CD14-positive monocyte (primary cell): ENCODE data around the gene SNX33. TPM values are rescaled to one million over a fixed set of nuclear protein-coding genes. Genes with fewer than 3 reads are reported as not detected.

ENCODE experiments used
- DNase-seq, 3 donors: peaks; one replicate each; pipeline ENCODE4 v3.0.0-alpha.2; 2011 to 2022
- H2AFZ ChIP-seq: 2 replicates; pipeline ENCODE4 v1.6.0; 2012; ENCODE audit warnings: mild to moderate bottlenecking, low read depth, low read length, inconsistent platforms; ENCODE audit not compliant: insufficient read depth, poor library complexity, severe bottlenecking
- H3K27ac ChIP-seq, 2 donors: 1 replicate in 1 of 2; 2 replicates in 1 of 2; pipeline ENCODE4 v1.5.1; 2012 to 2013; ENCODE audit warnings: low read length in 2 of 2, control low read depth in 1 of 2, inconsistent platforms in 1 of 2, low read depth in 1 of 2, mild to moderate bottlenecking in 1 of 2
- H3K27me3 ChIP-seq, 2 donors: one replicate each; pipeline versions ENCODE4 v1.6.0 to v1.6.1; 2011 to 2013; ENCODE audit warnings: low read length in 2 of 2; ENCODE audit not compliant: control insufficient read depth in 2 of 2, insufficient read depth in 2 of 2
- H3K36me3 ChIP-seq, 2 donors: replicated peaks in 1 of 2; 1 replicate in 1 of 2; 2 replicates in 1 of 2; pipeline versions ENCODE4 v1.5.1 to v1.6.1; 2012 to 2013; ENCODE audit warnings: low read length in 2 of 2, control low read depth in 1 of 2, inconsistent platforms in 1 of 2, mild to moderate bottlenecking in 1 of 2; ENCODE audit not compliant: insufficient read depth in 2 of 2, control insufficient read depth in 1 of 2
- H3K4me1 ChIP-seq, 2 donors: 1 replicate in 1 of 2; 2 replicates in 1 of 2; pipeline versions ENCODE4 v1.5.1 to v1.6.1; 2012 to 2013; ENCODE audit warnings: low read length in 2 of 2, control low read depth in 1 of 2, inconsistent platforms in 1 of 2, mild to moderate bottlenecking in 1 of 2, moderate library complexity in 1 of 2; ENCODE audit not compliant: insufficient read depth in 2 of 2, control insufficient read depth in 1 of 2
- H3K4me2 ChIP-seq: replicated peaks from 2 replicates; pipeline ENCODE3; 2012; ENCODE audit warnings: low read length, moderate library complexity, mild to moderate bottlenecking; ENCODE audit not compliant: poor library complexity, severe bottlenecking; ENCODE audit errors: extremely low read depth
- H3K4me3 ChIP-seq, 3 experiments: fragments of 200-600 bp in 1 of 3; sonication (generic) in 1 of 3; replicated peaks in 1 of 3; 1 replicate in 2 of 3; 2 replicates in 1 of 3; pipeline ENCODE4 v1.5.1; 2011 to 2013; ENCODE audit warnings: low read length in 3 of 3, mild to moderate bottlenecking in 3 of 3, control low read depth in 2 of 3, low read depth in 2 of 3, inconsistent platforms in 1 of 3, moderate library complexity in 1 of 3
- H3K79me2 ChIP-seq: 2 replicates; pipeline ENCODE4 v1.6.0; 2012; ENCODE audit warnings: mild to moderate bottlenecking, control low read depth, inconsistent platforms, low read length, moderate library complexity; ENCODE audit not compliant: insufficient read depth
- H3K9ac ChIP-seq: 2 replicates; pipeline ENCODE4 v1.6.0; 2017; ENCODE audit warnings: low read length, mild to moderate bottlenecking; ENCODE audit not compliant: insufficient read depth, poor library complexity, severe bottlenecking
- H3K9me3 ChIP-seq, 2 donors: replicated peaks in 1 of 2; 1 replicate in 1 of 2; 2 replicates in 1 of 2; pipeline versions ENCODE4 v1.5.1 to v1.6.1; 2012 to 2013; ENCODE audit warnings: low read length in 2 of 2, control low read depth in 1 of 2; ENCODE audit not compliant: control insufficient read depth in 1 of 2, insufficient read depth in 1 of 2
- H4K20me1 ChIP-seq: 2 replicates; pipeline ENCODE4 v1.6.0; 2012; ENCODE audit warnings: mild to moderate bottlenecking, low read length, control low read depth, moderate library complexity; ENCODE audit not compliant: insufficient read depth
- H3K27ac Mint-ChIP-seq, 7 donors: one replicate each; pipeline ENCODE4 v1.8.0; 2020; ENCODE audit warnings: mild to moderate bottlenecking in 7 of 7, mixed read lengths in 7 of 7, moderate library complexity in 6 of 7, inconsistent platforms in 2 of 7
- H3K27me3 Mint-ChIP-seq, 3 donors: one replicate each; pipeline ENCODE4 v1.8.0; 2021 to 2022; ENCODE audit warnings: low read depth in 3 of 3, mild to moderate bottlenecking in 3 of 3, mixed read lengths in 3 of 3, moderate library complexity in 3 of 3, inconsistent platforms in 1 of 3
- H3K36me3 Mint-ChIP-seq, 2 donors: one replicate each; pipeline ENCODE4 v1.8.0; 2020; ENCODE audit warnings: mixed read lengths in 2 of 2, inconsistent platforms in 1 of 2, mild to moderate bottlenecking in 1 of 2
- H3K4me1 Mint-ChIP-seq: one replicate; pipeline ENCODE4 v1.8.0; 2020; ENCODE audit warnings: mild to moderate bottlenecking, mixed read lengths
- H3K4me3 Mint-ChIP-seq, 2 donors: one replicate each; pipeline ENCODE4 v1.8.0; 2020; ENCODE audit warnings: mild to moderate bottlenecking in 2 of 2, mixed read lengths in 2 of 2, moderate library complexity in 1 of 2
- H3K9me3 Mint-ChIP-seq, 7 donors: one replicate each; pipeline ENCODE4 v1.8.0; 2020 to 2022; ENCODE audit warnings: mixed read lengths in 7 of 7, mild to moderate bottlenecking in 6 of 7, moderate library complexity in 6 of 7, inconsistent platforms in 2 of 7
- WGBS: methylation state at CpG from one replicate; pipeline ENCODE4 v1.1.5; 2013; ENCODE audit warnings: missing lambda C conversion rate; ENCODE audit not compliant: insufficient coverage; 5-methylcytosine and 5-hydroxymethylcytosine counted together
- intact Hi-C, 2 donors: fragments of 100-400 bp; cut with micrococcal nuclease; formaldehyde crosslinking; loops; one replicate each; pipeline versions ENCODE4 v1.15.0 to v1.15.1; 2023
- polyA plus RNA-seq, 3 donors: library from polyadenylated mRNA; depleted of rRNA in 1 of 3; unstranded in 2 of 3; stranded (reverse) in 1 of 3; fragments of 300-500 nt in 2 of 3; fragments of >200 nt in 1 of 3; fragmentation: Illumina TruSeq in 2 of 3; gene quantifications; 1 replicate in 2 of 3; 2 replicates in 1 of 3; pipeline ENCODE4 v1.2.3, GENCODE V29; 2012 to 2021
- TF ChIP-seq, protein P1 (sequence below): fragments of 200-600 bp; IDR thresholded peaks from one replicate; pipeline ENCODE4 v1.8.0; 2022; ENCODE audit warnings: antibody characterized with exemption, mild to moderate bottlenecking

Gene SNX33
- polyA plus RNA-seq, 3 donors: 2.4 to 4.8 (median 2.4) TPM

DNA sequence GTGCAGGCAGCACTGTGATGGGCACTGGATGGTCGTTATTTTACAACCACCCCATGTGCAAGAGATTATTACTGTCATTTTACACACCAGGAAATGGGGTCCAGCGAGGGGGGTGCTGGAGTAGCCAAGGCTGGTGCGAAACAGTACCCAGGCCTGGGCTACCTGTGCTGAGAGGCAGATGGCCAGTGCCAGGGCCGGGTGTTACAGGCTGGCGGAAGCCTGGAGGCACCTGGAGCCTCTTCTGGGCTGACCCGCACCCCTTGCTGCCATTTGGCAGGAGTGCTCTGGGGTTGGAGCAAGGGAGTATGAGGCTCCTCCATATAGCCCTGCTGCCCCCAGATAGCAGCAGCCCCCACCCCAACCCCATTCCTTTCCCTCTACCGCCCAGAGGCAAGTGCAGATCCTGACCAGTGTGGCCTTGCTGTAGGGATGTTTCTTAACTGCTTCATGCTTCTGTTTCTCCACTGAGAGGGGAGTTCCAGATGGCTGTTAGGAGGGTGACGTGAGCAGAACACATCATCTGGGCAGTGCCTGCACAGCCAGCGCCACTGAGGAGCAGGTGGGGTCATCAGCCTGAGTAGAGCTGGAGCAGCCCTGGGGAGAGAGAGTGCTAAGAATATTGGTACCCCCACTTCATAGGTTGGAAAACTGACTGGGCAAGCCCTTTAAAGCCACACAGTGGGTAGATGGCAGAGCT, 15.3 kb downstream of the SNX33 start:
- Mint-ChIP-seq H3K27ac (no peak overlapping the region), H3K4me1 (peaks cover 18% of the 10 kb centered on the region)

DNA sequence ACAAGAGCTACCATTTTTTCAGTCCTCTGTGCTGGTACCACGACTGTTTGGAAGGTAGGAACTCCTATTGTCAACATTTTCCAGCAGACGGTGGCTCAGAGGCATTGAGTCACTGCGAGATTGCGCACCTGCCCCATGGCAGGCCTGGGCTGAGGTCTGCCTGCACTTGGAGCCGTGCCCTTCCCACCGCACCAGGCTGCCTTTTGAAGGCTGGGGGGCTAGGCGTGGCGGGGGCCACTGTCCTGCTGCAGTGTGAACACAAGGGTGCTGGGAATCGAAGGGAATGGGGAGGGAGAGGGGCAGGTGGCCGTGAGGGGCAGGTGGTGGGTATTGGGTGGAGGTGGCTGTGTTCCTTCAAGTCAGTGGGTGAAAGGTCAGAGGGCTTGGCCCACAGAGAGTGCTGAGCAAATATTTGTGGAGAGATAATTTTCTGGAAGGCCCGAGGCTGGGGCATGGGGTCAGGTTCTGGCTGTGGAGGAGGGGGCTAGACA, 16.3 kb downstream of the SNX33 start:
- Mint-ChIP-seq H3K4me1 (peaks cover 18% of the 10 kb centered on the region), H3K27ac (peak overlapping the region in 1 of 7 donors; percentile 41), H3K9me3 (peaks cover 0 to 6% (median 3%) of the 10 kb centered on the region in 7 donors), H3K4me3 (no peak overlapping the region), H3K27me3 (peaks cover 1 to 8% (median 3%) of the 10 kb centered on the region in 3 donors), H3K36me3 (peaks cover 7 to 8% of the 10 kb centered on the region in 2 donors)
- TF ChIP-seq, protein P1, sequence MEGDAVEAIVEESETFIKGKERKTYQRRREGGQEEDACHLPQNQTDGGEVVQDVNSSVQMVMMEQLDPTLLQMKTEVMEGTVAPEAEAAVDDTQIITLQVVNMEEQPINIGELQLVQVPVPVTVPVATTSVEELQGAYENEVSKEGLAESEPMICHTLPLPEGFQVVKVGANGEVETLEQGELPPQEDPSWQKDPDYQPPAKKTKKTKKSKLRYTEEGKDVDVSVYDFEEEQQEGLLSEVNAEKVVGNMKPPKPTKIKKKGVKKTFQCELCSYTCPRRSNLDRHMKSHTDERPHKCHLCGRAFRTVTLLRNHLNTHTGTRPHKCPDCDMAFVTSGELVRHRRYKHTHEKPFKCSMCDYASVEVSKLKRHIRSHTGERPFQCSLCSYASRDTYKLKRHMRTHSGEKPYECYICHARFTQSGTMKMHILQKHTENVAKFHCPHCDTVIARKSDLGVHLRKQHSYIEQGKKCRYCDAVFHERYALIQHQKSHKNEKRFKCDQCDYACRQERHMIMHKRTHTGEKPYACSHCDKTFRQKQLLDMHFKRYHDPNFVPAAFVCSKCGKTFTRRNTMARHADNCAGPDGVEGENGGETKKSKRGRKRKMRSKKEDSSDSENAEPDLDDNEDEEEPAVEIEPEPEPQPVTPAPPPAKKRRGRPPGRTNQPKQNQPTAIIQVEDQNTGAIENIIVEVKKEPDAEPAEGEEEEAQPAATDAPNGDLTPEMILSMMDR: no peak
- Histone ChIP-seq H3K36me3 (peaks cover 0 to 16% of the 10 kb centered on the region in 2 donors), H3K4me2 (no peak overlapping the region), H3K27ac (no peak overlapping the region), H3K79me2 (no peaks in the 10 kb centered on the region), H3K9ac (no peak overlapping the region), H4K20me1 (no peaks in the 10 kb centered on the region), H3K4me3 (no peak overlapping the region), H3K9me3 (no peaks in the 10 kb centered on the region), H2AFZ (no peak overlapping the region), H3K4me1 (peaks cover 18 to 20% of the 10 kb centered on the region in 2 donors), H3K27me3 (no peaks in the 10 kb centered on the region)
- 97% methylated on average over 10 of the region's 11 CpGs for WGBS
- no peak for DNase-seq
- intact Hi-C loops: no loop called here

More for the DNA sequence above, 15.3 kb downstream of the SNX33 start:
- no peaks in the 10 kb centered on the region for H4K20me1 ChIP-seq
- no peak overlapping the region for H3K4me3 ChIP-seq
- peaks cover 13 to 15% of the 10 kb centered on the region in 2 donors for H3K36me3 Mint-ChIP-seq
- peaks cover 2 to 8% (median 3%) of the 10 kb centered on the region in 3 donors for H3K27me3 Mint-ChIP-seq
- intact Hi-C loops: no loop called here
- H3K9me3 ChIP-seq: no peaks in the 10 kb centered on the region
- peaks cover 0 to 6% (median 3%) of the 10 kb centered on the region in 7 donors for H3K9me3 Mint-ChIP-seq
- no peak for DNase-seq
- no peaks in the 10 kb centered on the region for H3K27me3 ChIP-seq
- TF ChIP-seq, protein P1: no peak
- H3K9ac ChIP-seq: no peak overlapping the region
- WGBS: 95% methylated on average over 4 of the region's 9 CpGs
- peaks cover 18 to 20% of the 10 kb centered on the region in 2 donors for H3K4me1 ChIP-seq
- H3K4me2 ChIP-seq: no peak overlapping the region
- no peaks in the 10 kb centered on the region for H3K79me2 ChIP-seq
- H3K4me3 Mint-ChIP-seq: no peak overlapping the region
- H3K36me3 ChIP-seq: peaks cover 0 to 26% of the 10 kb centered on the region in 2 donors
- H3K27ac ChIP-seq: no peak overlapping the region
- no peak overlapping the region for H2AFZ ChIP-seq
